Measurements from ENCODE around the gene SUPV3L1. TPM values are rescaled to one million over a fixed set of nuclear protein-coding genes. Genes with fewer than 3 reads are reported as not detected.

The SUPV3L1 gene
- total RNA-seq, 2 donors from 2014 or later: 30.7 to 55.1 TPM

Other genes with a start within 250 kb of the SUPV3L1 start
- 100 to 1,000 TPM in 1 of 2 donors, 10 to 100 TPM in 1; 32.1 to 122 TPM for gene DDX21, start 224.1 kb upstream of the SUPV3L1 start, total RNA-seq
- 10 to 100 TPM; 31.3 to 45.1 TPM for gene KIFBP, start 191.4 kb upstream of the SUPV3L1 start, total RNA-seq
- 100 to 1,000 TPM; 200 to 227 TPM for gene SRGN, start 92.1 kb upstream of the SUPV3L1 start, total RNA-seq
- gene VPS26A, start 56.1 kb upstream of the SUPV3L1 start, total RNA-seq: 10 to 100 TPM; 29.5 to 46.3 TPM
- under 1 TPM in 1 of 2 donors, not detected in 1; 0.14 TPM for gene HKDC1, start 40.1 kb downstream of the SUPV3L1 start, total RNA-seq
- gene HK1, start 98.3 kb downstream of the SUPV3L1 start, total RNA-seq: 100 to 1,000 TPM; 150 to 158 TPM
- under 1 TPM in 1 of 2 donors, not detected in 1; 0.27 TPM for gene TACR2, start 236.7 kb downstream of the SUPV3L1 start, total RNA-seq

Data from thoracic aorta (tissue), 2 donors.